Suprapubic skin (tissue), 3 donors: ENCODE data around the gene ATXN7L2.

Source experiments
- POLR2A ChIP-seq, 2 donors: fragments of 450-650 bp; IDR thresholded peaks; one replicate each; pipeline ENCODE4 v1.6.1; 2017; ENCODE audit warnings: antibody characterized with exemption in 2 of 2, mild to moderate bottlenecking in 2 of 2, moderate library complexity in 2 of 2
- TF ChIP-seq, protein P1 (sequence below), 2 donors: fragments of 200-600 bp in 1 of 2; fragments of 450-650 bp in 1 of 2; sonication (generic) in 1 of 2; IDR thresholded peaks; one replicate each; pipeline ENCODE4 v1.5.1; 2016 to 2019; ENCODE audit warnings: antibody characterized with exemption in 2 of 2, mild to moderate bottlenecking in 1 of 2, moderate library complexity in 1 of 2

- TF ChIP-seq, protein P1, sequence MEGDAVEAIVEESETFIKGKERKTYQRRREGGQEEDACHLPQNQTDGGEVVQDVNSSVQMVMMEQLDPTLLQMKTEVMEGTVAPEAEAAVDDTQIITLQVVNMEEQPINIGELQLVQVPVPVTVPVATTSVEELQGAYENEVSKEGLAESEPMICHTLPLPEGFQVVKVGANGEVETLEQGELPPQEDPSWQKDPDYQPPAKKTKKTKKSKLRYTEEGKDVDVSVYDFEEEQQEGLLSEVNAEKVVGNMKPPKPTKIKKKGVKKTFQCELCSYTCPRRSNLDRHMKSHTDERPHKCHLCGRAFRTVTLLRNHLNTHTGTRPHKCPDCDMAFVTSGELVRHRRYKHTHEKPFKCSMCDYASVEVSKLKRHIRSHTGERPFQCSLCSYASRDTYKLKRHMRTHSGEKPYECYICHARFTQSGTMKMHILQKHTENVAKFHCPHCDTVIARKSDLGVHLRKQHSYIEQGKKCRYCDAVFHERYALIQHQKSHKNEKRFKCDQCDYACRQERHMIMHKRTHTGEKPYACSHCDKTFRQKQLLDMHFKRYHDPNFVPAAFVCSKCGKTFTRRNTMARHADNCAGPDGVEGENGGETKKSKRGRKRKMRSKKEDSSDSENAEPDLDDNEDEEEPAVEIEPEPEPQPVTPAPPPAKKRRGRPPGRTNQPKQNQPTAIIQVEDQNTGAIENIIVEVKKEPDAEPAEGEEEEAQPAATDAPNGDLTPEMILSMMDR (IDR thresholded peaks at IDR 0.05), result no peak
- TF ChIP-seq POLR2A (IDR thresholded peaks at IDR 0.05), result no peak
These were observed 38.3 kb downstream of the ATXN7L2 start for GRCh38 chr1:109522026-109522425.
